HCT116 (cell line): ENCODE data around the gene HLA-DPB1. TPM values are rescaled to one million over a fixed set of nuclear protein-coding genes. Genes with fewer than 3 reads are reported as not detected.

Experiments
- ATAC-seq: fragments of 200-7000 bp; cut with Tn5 transposase; 2 replicates; pipeline ENCODE4 v1.9.1; 2020; ENCODE audit warnings: mild to moderate bottlenecking, moderate library complexity
- BruUV-seq: library from RNA; stranded (reverse); fragments of 400-500 nt; replicated peaks from 2 replicates; lab custom pipeline; 2021; lab: Mats Ljungman, UMichigan
- CTCF ChIA-PET: fragments of 300-600 bp; sonication (Branson Sonifier 250); formaldehyde crosslinking; loops from one replicate; lab custom pipeline; 2021; ENCODE audit warnings: antibody characterized with exemption; lab: Charles Lee
- POLR2A ChIA-PET: fragments of 300-600, 350-600 bp; sonication (Branson Sonifier 250); formaldehyde crosslinking; loops from one replicate; lab custom pipeline; 2021; ENCODE audit warnings: antibody characterized with exemption; lab: Charles Lee
- RAD21 ChIA-PET, 2 experiments: fragments of 300-600 bp; sonication (Branson Sonifier 250); formaldehyde crosslinking; loops; one replicate each; lab custom pipeline; 2023; ENCODE audit warnings: low total read pairs in 2 of 2; ENCODE audit not compliant: uncharacterized antibody in 2 of 2, unreplicated experiment in 2 of 2, low non-redundant PET in 1 of 2; lab: Charles Lee
- DNase-seq: peaks from one replicate; pipeline ENCODE4 v3.0.0-alpha.2; 2010; ENCODE audit warnings: low read depth, low spot score
- H2AFZ ChIP-seq: fragments of 200-600 bp; shearing (Covaris generic), sonication (generic); 2 replicates; pipeline ENCODE4 v1.6.1; 2017; ENCODE audit warnings: low read depth, mixed run types, mixed read lengths, antibody characterized with exemption, low read length; ENCODE audit not compliant: poor library complexity, severe bottlenecking
- H3K27ac ChIP-seq: 2 replicates; pipeline ENCODE4 v1.5.1; 2012; ENCODE audit warnings: low read depth, low read length
- H3K27me3 ChIP-seq: fragments of 200-600 bp; sonication (generic); 2 replicates; pipeline ENCODE4 v1.6.1; 2016; ENCODE audit warnings: mixed run types, low read length, mixed read lengths; ENCODE audit not compliant: insufficient read depth
- H3K36me3 ChIP-seq, 2 experiments: fragments of 200-500 bp in 1 of 2; fragments of 200-600 bp in 1 of 2; sonication (Bioruptor generic) in 1 of 2; sonication (generic) in 1 of 2; 2 replicates each; pipeline versions ENCODE4 v1.5.1 to v1.6.1; 2014 to 2016; ENCODE audit warnings: low read length in 2 of 2, inconsistent platforms in 1 of 2, mixed read lengths in 1 of 2, mixed run types in 1 of 2; ENCODE audit not compliant: insufficient read depth in 2 of 2, control insufficient read depth in 1 of 2
- H3K4me1 ChIP-seq, 2 experiments: fragments of 200-600 bp in 1 of 2; sonication (generic) in 1 of 2; 2 replicates each; pipeline versions ENCODE4 v1.5.1 to v1.6.1; 2012 to 2017; ENCODE audit warnings: low read length in 2 of 2, inconsistent platforms in 1 of 2, mild to moderate bottlenecking in 1 of 2, mixed read lengths in 1 of 2, mixed run types in 1 of 2, moderate library complexity in 1 of 2; ENCODE audit not compliant: insufficient read depth in 2 of 2, control insufficient read depth in 1 of 2
- H3K4me2 ChIP-seq: fragments of 200-600 bp; sonication (generic); 2 replicates; pipeline ENCODE4 v1.6.1; 2017; ENCODE audit warnings: mixed run types, low read length, mixed read lengths
- H3K4me3 ChIP-seq, 2 experiments: fragments of 200-600 bp in 1 of 2; sonication (generic) in 1 of 2; replicated peaks in 1 of 2; 2 replicates each; pipeline ENCODE4 v1.5.1; 2011 to 2016; ENCODE audit warnings: low read length in 2 of 2, control low read depth in 1 of 2, low read depth in 1 of 2, mild to moderate bottlenecking in 1 of 2, mixed read lengths in 1 of 2, mixed run types in 1 of 2
- H3K79me2 ChIP-seq: fragments of 200-600 bp; sonication (generic); 2 replicates; pipeline ENCODE4 v1.6.1; 2017; ENCODE audit warnings: mild to moderate bottlenecking, mixed run types, low read length, moderate library complexity, mixed read lengths; ENCODE audit not compliant: insufficient read depth
- H3K9ac ChIP-seq: fragments of 200-600 bp; sonication (generic); 2 replicates; pipeline ENCODE4 v1.6.1; 2016; ENCODE audit warnings: low read length, mixed read lengths
- H3K9me2 ChIP-seq: fragments of 200-600 bp; sonication (generic), shearing (Covaris generic); 2 replicates; pipeline ENCODE4 v1.6.1; 2017; ENCODE audit warnings: mixed run types, mild to moderate bottlenecking, moderate library complexity; ENCODE audit not compliant: insufficient read depth
- H3K9me3 ChIP-seq, 2 experiments: fragments of 200-500 bp in 1 of 2; fragments of 200-600 bp in 1 of 2; sonication (Bioruptor generic) in 1 of 2; sonication (generic) in 1 of 2; 2 replicates each; pipeline ENCODE4 v1.6.1; 2014 to 2017; ENCODE audit warnings: low read length in 2 of 2, mixed read lengths in 2 of 2, inconsistent platforms in 1 of 2, low read depth in 1 of 2, mild to moderate bottlenecking in 1 of 2, mixed run types in 1 of 2, moderate library complexity in 1 of 2; ENCODE audit not compliant: control insufficient read depth in 1 of 2, insufficient read depth in 1 of 2
- H4K20me1 ChIP-seq: fragments of 200-600 bp; sonication (generic), shearing (Covaris generic); 2 replicates; pipeline ENCODE4 v1.6.1; 2017; ENCODE audit warnings: mixed run types, mild to moderate bottlenecking, moderate library complexity; ENCODE audit not compliant: insufficient read depth
- CBX3 ChIP-seq: IDR thresholded peaks from 2 replicates; pipeline ENCODE4 v1.6.1; 2012; ENCODE audit warnings: low read depth
- EGR1 ChIP-seq: IDR thresholded peaks from 2 replicates; pipeline ENCODE4 v1.6.1; 2012; ENCODE audit warnings: low read depth
- ELF1 ChIP-seq: IDR thresholded peaks from 2 replicates; pipeline ENCODE4 v1.6.1; 2012; ENCODE audit warnings: low read depth, borderline replicate concordance
- EZH2 ChIP-seq: fragments of 200-600 bp; sonication (generic); IDR thresholded peaks from 2 replicates; pipeline ENCODE4 v1.6.1; 2017; ENCODE audit warnings: antibody characterized with exemption, mixed run types
- EZH2phosphoT487 ChIP-seq: fragments of 200-600 bp; IDR thresholded peaks from 2 replicates; pipeline ENCODE4 v1.6.1; 2018; ENCODE audit warnings: antibody characterized with exemption, borderline replicate concordance
- POLR2A ChIP-seq: IDR thresholded peaks from 2 replicates; pipeline ENCODE4 v1.7.0; 2011; ENCODE audit warnings: borderline replicate concordance; ENCODE audit not compliant: insufficient read depth, insufficient read length; ENCODE audit errors: extremely low read depth
- POLR2AphosphoS5 ChIP-seq: IDR thresholded peaks from 2 replicates; pipeline ENCODE4 v1.6.1; 2011; ENCODE audit warnings: mild to moderate bottlenecking, low read depth, low read length, moderate library complexity
- SIN3A ChIP-seq: IDR thresholded peaks from 2 replicates; pipeline ENCODE4 v1.6.1; 2012; ENCODE audit warnings: low read depth
- SP1 ChIP-seq: IDR thresholded peaks from 2 replicates; pipeline ENCODE4 v1.6.1; 2012; ENCODE audit warnings: low read depth
- TCF7L2 ChIP-seq: IDR thresholded peaks from 2 replicates; pipeline ENCODE4 v1.7.0; 2011; ENCODE audit warnings: borderline replicate concordance, inconsistent platforms; ENCODE audit not compliant: insufficient read depth, insufficient read length; ENCODE audit errors: extremely low read depth
- YY1 ChIP-seq: IDR thresholded peaks from 2 replicates; pipeline ENCODE4 v1.6.1; 2011; ENCODE audit warnings: low read length, low read depth, moderate library complexity, mild to moderate bottlenecking; ENCODE audit not compliant: insufficient replicate concordance; ENCODE audit errors: extremely low read depth
- ZFX ChIP-seq: fragments of 450-650 bp; IDR thresholded peaks from 2 replicates; pipeline ENCODE4 v1.6.1; 2017
- ZNF274 ChIP-seq: fragments of 200-500 bp; sonication (Bioruptor generic); IDR thresholded peaks from 2 replicates; pipeline ENCODE4 v1.6.1; 2014; ENCODE audit warnings: mild to moderate bottlenecking, low read depth, low read length, inconsistent platforms
- intact Hi-C: fragments of 100-400 bp; cut with micrococcal nuclease; formaldehyde crosslinking; loops from 2 replicates; pipeline ENCODE4 v1.10.0; 2022
- total RNA-seq: library from RNA; stranded (reverse); gene quantifications from one replicate; pipeline ENCODE4 v1.2.1, GENCODE V29; 2021; ENCODE audit not compliant: unreplicated experiment
- TF ChIP-seq, protein P1 (sequence below), 3 experiments: fragments of 200-600 bp in 1 of 3; sonication (generic) in 1 of 3; IDR thresholded peaks in 2 of 3; conservative IDR thresholded peaks in 1 of 3; 2 replicates each; pipeline ENCODE4 v1.5.1; 2012 to 2017; ENCODE audit warnings: low read depth in 2 of 3, low read length in 2 of 3, antibody characterized with exemption in 1 of 3, borderline replicate concordance in 1 of 3, control low read depth in 1 of 3, mild to moderate bottlenecking in 1 of 3, mixed read lengths in 1 of 3, mixed run types in 1 of 3, moderate library complexity in 1 of 3; ENCODE audit not compliant: insufficient read depth in 1 of 3
- TF ChIP-seq, protein P2 (sequence below): IDR thresholded peaks from 2 replicates; pipeline ENCODE4 v1.6.1; 2012
- TF ChIP-seq, protein P3 (sequence below): IDR thresholded peaks from 2 replicates; pipeline ENCODE4 v1.6.1; 2011; ENCODE audit warnings: mild to moderate bottlenecking, low read length, moderate library complexity; ENCODE audit not compliant: insufficient replicate concordance; ENCODE audit errors: extremely low read depth

HLA-DPB1 gene
- total RNA-seq, 1 experiment from 2014 or later, result 1.5 TPM

DNA sequence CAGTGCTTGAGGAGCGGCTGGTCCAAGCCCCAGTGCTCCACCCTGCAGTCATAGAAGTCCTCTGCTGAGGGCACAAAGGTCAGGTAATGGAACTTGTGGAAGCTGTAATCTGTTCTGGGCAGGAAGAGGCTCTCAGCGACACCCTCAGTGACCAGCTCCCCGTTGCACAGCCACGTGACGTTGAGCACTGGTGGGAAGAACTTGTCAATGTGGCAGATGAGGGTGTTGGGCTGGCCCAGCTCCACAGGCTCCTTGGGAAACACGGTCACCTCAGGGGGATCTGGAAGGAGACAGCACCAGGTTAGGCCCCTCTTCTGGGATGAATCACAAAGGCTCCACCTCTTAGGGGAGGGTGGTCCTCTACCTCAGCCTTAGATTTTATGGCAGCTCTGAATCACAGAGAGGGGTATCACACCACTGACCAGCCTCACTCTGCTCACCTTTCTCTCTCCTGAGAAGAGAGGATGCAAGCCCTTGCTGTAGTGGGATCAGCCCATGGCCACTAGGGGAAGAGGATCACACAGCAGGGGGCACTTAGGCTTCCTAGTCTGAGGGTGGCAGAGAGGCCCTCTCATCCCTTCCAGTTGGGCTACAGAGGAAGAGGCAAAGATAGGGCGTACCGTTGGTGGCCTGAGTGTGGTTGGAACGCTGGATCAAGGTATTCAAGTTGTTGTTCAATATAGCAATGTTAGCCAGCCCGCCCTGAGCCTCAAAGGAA is 6.6 kb upstream of the HLA-DPB1 start:
- H3K9me3 ChIP-seq, result no peaks in the 10 kb centered on the region
- no peaks in the 10 kb centered on the region for H3K4me1 ChIP-seq
- intact Hi-C loops, result no loop called here
- H2AFZ ChIP-seq, result no peak overlapping the region
- CTCF ChIA-PET, result no interaction called here
- H3K9me2 ChIP-seq, result no peaks in the 10 kb centered on the region
- H4K20me1 ChIP-seq, result no peaks in the 10 kb centered on the region
- POLR2A ChIA-PET, result no interaction called here
- DNase-seq, result no peak
- no peak overlapping the region for H3K9ac ChIP-seq
- BruUV-seq, result no TSS peak
- H3K27ac ChIP-seq, result no peak overlapping the region
- no peak overlapping the region for H3K4me3 ChIP-seq
- TF ChIP-seq, protein P1, sequence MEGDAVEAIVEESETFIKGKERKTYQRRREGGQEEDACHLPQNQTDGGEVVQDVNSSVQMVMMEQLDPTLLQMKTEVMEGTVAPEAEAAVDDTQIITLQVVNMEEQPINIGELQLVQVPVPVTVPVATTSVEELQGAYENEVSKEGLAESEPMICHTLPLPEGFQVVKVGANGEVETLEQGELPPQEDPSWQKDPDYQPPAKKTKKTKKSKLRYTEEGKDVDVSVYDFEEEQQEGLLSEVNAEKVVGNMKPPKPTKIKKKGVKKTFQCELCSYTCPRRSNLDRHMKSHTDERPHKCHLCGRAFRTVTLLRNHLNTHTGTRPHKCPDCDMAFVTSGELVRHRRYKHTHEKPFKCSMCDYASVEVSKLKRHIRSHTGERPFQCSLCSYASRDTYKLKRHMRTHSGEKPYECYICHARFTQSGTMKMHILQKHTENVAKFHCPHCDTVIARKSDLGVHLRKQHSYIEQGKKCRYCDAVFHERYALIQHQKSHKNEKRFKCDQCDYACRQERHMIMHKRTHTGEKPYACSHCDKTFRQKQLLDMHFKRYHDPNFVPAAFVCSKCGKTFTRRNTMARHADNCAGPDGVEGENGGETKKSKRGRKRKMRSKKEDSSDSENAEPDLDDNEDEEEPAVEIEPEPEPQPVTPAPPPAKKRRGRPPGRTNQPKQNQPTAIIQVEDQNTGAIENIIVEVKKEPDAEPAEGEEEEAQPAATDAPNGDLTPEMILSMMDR (IDR thresholded peaks at IDR 0.05 in 2 of 3, conservative IDR thresholded peaks at IDR 0.05 in 1 of 3; ENCODE audit: borderline replicate concordance in 1 of 3, insufficient read depth in 1 of 3, low read depth in 2 of 3, low read length in 2 of 3), result peak in 2 of 3 experiments; percentile 33 to 34; a peak in 3 of 6 replicates
- no peak for TF ChIP-seq ELF1
- TF ChIP-seq, all 23 proteins: peak for 1
- peak; percentile 40; the same call in 1 of the 2 replicates for ATAC-seq
- H3K36me3 ChIP-seq, result no peaks in the 10 kb centered on the region
- 0 out of 2 replicates have a peak, but pooled peaks cover 5% of the 10 kb centered on the region for H3K27me3 ChIP-seq
- no peaks in the 10 kb centered on the region for H3K79me2 ChIP-seq
- no peak overlapping the region for H3K4me2 ChIP-seq
- RAD21 ChIA-PET, result no interaction called here

DNA sequence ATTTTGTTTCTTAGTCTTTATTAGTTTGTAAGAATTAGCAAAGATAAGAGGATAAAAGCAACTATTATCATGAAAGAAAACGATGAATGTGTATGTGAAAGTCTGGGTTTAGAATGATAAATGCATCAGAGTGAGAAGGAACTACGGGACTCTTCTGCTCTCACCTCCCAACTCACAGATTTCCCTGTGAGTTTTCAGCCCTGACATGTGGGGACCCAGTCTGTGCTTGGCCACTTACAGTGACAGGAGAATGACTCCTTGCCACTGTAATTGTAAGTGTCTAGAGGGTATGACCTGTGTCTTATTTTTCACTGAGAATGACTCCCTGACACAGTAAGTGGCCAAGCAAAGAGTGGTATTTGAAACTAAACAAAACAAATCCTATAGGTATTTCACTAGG is 4.9 kb upstream of the HLA-DPB1 start:
- ChIA-PET POLR2A (no interaction called here), RAD21 (no interaction called here), CTCF (no interaction called here)
- H3K9me2 ChIP-seq, result no peaks in the 10 kb centered on the region
- H3K36me3 ChIP-seq, result no peaks in the 10 kb centered on the region
- H3K27ac ChIP-seq, result no peak overlapping the region
- intact Hi-C loops, result no loop called here
- DNase-seq, result no peak
- H3K4me3 ChIP-seq, result no peak overlapping the region
- H2AFZ ChIP-seq, result no peak overlapping the region
- no peak overlapping the region for H3K4me2 ChIP-seq
- H3K4me1 ChIP-seq, result peaks cover 0 to 5% of the 10 kb centered on the region in 2 experiments; a peak in 1 of 4 replicates
- no peak overlapping the region for H3K9ac ChIP-seq
- BruUV-seq, result no TSS peak
- no peaks in the 10 kb centered on the region for H3K27me3 ChIP-seq
- no peak for ATAC-seq
- no peaks in the 10 kb centered on the region for H4K20me1 ChIP-seq
- no peaks in the 10 kb centered on the region for H3K9me3 ChIP-seq
- no peaks in the 10 kb centered on the region for H3K79me2 ChIP-seq
- TF ChIP-seq CBX3, result no peak
- TF ChIP-seq, protein P2, sequence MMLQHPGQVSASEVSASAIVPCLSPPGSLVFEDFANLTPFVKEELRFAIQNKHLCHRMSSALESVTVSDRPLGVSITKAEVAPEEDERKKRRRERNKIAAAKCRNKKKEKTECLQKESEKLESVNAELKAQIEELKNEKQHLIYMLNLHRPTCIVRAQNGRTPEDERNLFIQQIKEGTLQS, result no peak
- TF ChIP-seq SIN3A, result no peak
- TF ChIP-seq SP1, result no peak
- no peak for TF ChIP-seq POLR2A
- no peak for TF ChIP-seq TCF7L2
- TF ChIP-seq EZH2, result no peak
- TF ChIP-seq ZFX, result no peak
- TF ChIP-seq YY1, result no peak
- no peak for TF ChIP-seq ELF1
- no peak for TF ChIP-seq EZH2phosphoT487
- no peak for TF ChIP-seq EGR1
- TF ChIP-seq, protein P3, sequence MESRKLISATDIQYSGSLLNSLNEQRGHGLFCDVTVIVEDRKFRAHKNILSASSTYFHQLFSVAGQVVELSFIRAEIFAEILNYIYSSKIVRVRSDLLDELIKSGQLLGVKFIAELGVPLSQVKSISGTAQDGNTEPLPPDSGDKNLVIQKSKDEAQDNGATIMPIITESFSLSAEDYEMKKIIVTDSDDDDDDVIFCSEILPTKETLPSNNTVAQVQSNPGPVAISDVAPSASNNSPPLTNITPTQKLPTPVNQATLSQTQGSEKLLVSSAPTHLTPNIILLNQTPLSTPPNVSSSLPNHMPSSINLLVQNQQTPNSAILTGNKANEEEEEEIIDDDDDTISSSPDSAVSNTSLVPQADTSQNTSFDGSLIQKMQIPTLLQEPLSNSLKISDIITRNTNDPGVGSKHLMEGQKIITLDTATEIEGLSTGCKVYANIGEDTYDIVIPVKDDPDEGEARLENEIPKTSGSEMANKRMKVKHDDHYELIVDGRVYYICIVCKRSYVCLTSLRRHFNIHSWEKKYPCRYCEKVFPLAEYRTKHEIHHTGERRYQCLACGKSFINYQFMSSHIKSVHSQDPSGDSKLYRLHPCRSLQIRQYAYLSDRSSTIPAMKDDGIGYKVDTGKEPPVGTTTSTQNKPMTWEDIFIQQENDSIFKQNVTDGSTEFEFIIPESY, result no peak
- TF ChIP-seq ZNF274, result no peak
- TF ChIP-seq POLR2AphosphoS5, result no peak
